HG02943 (cell line): ENCODE measurements around the gene INO80D.
"Not testable (repeated sequence)": the region's sequence is repeated elsewhere in the genome, so short reads cannot be mapped to it uniquely, and the experiment has no call there.

Experiments used
- ATAC-seq: cut with Tn5 transposase; IDR thresholded peaks from one replicate; pipeline ENCODE4 v1.9.1; 2021; ENCODE audit warnings: mild to moderate bottlenecking, low read depth, moderate library complexity; ENCODE audit not compliant: unreplicated experiment

The INO80D gene

GRCh38 chr2:206084870-206085741 lies 868 bp downstream of the INO80D start:
- ATAC-seq: peak; percentile 26

GRCh38 chr2:206084439-206084869 lies 1.5 kb downstream of the INO80D start:
- no peak for ATAC-seq

GRCh38 chr2:206083602-206084438 lies 2.2 kb downstream of the INO80D start:
- ATAC-seq: no peak

- ATAC-seq: no peak
Measured at GRCh38 chr2:206082298-206082843, 3.6 kb downstream of the INO80D start.

- no peak for ATAC-seq
Measured at GRCh38 chr2:206080927-206081326, 5.0 kb downstream of the INO80D start.

- ATAC-seq: no peak
Measured at GRCh38 chr2:206079699-206080465, 6.1 kb downstream of the INO80D start.

- ATAC-seq: not testable (repeated sequence)
Measured at GRCh38 chr2:206077879-206078278, 8.1 kb downstream of the INO80D start.

GRCh38 chr2:206075113-206075512 lies 10.9 kb downstream of the INO80D start:
- ATAC-seq: no peak

GRCh38 chr2:206071807-206072206 lies 14.2 kb downstream of the INO80D start:
- no peak for ATAC-seq

GRCh38 chr2:206069417-206069816 lies 16.6 kb downstream of the INO80D start:
- no peak for ATAC-seq

GRCh38 chr2:206068207-206068606 lies 17.8 kb downstream of the INO80D start:
- ATAC-seq: no peak

- ATAC-seq: no peak
Measured at GRCh38 chr2:206064077-206064476, 21.9 kb downstream of the INO80D start.

- ATAC-seq: no peak
Measured at GRCh38 chr2:206063635-206064034, 22.3 kb downstream of the INO80D start.

- no peak for ATAC-seq
Measured at GRCh38 chr2:206062724-206063123, 23.2 kb downstream of the INO80D start.

GRCh38 chr2:206056286-206056685 lies 29.7 kb downstream of the INO80D start:
- ATAC-seq: no peak

GRCh38 chr2:206054952-206055351 lies 31.0 kb downstream of the INO80D start:
- no peak for ATAC-seq

GRCh38 chr2:206051912-206052311 lies 34.1 kb downstream of the INO80D start:
- no peak for ATAC-seq

- no peak for ATAC-seq
Measured at GRCh38 chr2:206049392-206049791, 36.6 kb downstream of the INO80D start.

- no peak for ATAC-seq
Measured at GRCh38 chr2:206045251-206045650, 40.7 kb downstream of the INO80D start.

- ATAC-seq: no peak
Measured at GRCh38 chr2:206040525-206040924, 45.4 kb downstream of the INO80D start.
